HG03432 (cell line): ENCODE measurements around the gene ZNF74.
"Not testable (repeated sequence)": the region's sequence is repeated elsewhere in the genome, so short reads cannot be mapped to it uniquely, and the experiment has no call there.

ENCODE experiments used
- ATAC-seq: cut with Tn5 transposase; IDR thresholded peaks from one replicate; pipeline ENCODE4 v1.9.1; 2021; ENCODE audit warnings: mild to moderate bottlenecking, moderate library complexity; ENCODE audit not compliant: unreplicated experiment

Gene ZNF74

DNA sequence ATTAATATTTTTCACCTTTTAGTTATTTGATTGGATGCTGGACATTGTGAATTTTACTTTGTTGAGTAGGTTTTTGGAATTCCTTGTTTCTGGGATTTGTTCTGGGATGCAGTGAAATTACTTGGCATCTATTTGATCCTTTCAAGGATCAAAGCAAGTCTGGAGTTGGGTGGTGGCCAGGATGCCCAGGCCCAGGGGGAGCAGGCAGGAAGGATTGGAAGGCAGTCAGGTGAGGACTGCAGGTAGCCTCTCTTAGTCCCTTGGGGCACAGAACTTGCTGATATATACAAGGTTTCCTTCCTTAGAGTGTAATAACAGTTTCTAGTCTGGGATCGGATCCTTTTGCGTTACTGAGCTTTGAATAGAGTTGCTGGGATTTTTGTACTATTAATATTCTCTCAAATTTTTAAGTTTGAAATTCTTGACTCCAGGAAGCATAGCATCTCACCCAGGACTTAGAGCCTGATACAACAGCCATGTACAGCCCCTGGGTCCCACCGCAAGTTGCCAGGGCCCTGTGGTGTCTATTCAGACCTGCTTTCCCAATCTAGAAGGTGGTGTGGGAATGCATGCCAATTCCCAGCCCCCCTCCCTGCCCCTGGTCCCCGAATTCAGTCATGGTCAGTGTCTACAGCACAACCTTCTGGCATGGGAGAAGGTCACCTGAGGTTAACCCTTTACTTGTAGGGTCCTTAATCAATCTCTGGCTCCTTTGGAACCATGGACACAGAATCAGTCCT is 6.1 kb downstream of the ZNF74 start:
- no peak for ATAC-seq

GRCh38 chr22:20400606-20401375 is 6.8 kb downstream of the ZNF74 start:
- no peak for ATAC-seq

DNA sequence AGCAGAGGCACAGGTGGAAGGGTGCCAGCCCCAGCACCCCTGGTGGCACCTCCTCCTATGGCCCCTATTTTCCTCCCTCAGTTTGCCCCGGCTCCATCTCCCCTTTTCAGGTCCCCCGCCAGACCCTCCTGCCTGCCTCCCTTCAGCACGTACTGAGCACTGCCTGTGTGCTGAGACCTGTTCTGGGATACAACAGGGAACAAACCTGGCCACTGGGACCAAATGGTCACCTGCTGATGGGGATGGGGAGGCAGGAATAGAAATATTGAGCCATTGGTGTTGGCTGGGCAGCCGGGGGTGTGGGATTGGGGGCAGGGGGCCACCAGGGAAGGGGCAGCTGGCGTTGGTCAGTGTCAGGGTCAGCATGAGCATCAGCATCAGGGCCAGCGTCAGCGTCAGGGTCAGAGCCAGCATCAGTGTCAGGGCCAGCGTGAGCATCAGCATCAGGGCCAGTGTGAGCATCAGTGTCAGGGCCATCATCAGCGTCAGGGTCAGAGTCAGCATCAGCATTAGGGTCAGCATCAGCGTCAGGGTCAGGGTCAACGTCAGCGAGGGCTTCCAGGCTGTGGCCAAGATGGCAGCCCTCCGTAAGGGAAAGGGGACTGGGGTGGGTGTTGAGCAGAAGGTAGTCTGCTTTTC is 7.5 kb downstream of the ZNF74 start:
- no peak for ATAC-seq

DNA sequence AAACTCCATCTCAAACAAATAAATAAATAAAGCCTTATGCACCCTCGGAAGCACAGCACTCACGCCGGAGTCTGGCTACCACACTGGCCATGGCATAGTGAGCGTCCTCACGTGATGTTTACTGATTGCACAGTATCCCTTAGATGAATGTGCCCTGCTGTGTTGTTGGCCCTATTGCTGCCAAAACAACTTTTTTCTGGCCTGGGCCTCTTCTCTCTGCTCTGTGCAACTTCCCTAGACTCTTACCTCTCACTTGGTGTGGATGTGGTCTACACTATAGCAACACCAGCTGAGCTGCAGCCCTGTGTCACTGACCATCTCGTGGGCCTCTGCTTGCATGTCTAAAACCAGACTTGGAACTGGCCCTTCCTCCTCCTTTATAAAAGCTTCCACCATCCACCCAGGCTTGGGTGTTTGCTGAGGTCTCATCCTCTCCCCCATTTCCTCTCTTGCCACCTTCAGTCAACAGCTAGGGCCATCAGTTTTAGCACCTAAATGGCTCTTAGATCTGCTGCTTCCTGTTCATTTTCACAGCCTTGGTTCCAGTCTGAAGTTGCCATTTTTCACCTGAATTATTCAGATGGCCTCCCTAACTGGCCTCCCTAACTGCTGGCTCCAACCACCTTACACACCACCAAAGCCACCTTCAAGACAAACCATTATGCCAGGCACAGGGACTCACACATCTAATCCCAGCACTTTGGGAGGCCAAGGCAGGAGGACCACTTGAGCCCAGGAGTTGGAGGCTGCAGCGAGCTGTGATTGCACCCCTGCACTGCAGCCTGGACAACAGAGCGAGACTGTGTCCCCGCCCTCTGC is 9.2 kb downstream of the ZNF74 start:
- ATAC-seq = no peak

- no peak for ATAC-seq
Measured at GRCh38 chr22:20403779-20404140, 9.8 kb downstream of the ZNF74 start.

DNA sequence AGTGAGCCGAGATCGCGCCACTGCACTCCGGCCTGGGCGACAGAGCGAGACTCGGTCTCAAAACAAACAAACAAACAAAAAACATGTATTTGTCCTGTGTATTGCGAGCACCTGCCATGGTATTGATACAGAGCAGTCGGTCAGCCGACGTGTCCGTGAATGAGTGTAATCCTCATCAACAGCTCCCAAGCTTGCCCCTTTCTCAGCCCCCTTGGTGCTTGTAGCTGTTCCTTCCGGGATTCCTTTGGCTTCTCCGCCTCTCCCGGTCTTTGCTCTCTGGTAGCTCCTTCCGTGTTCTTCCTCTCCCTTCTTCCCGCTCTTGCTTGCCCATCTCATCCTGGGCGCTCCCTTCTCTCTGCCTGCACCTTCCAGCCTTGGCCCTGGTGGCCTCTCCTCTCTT is 10.9 kb downstream of the ZNF74 start:
- ATAC-seq = no peak

GRCh38 chr22:20405291-20405930 is 11.5 kb downstream of the ZNF74 start:
- ATAC-seq = no peak

DNA sequence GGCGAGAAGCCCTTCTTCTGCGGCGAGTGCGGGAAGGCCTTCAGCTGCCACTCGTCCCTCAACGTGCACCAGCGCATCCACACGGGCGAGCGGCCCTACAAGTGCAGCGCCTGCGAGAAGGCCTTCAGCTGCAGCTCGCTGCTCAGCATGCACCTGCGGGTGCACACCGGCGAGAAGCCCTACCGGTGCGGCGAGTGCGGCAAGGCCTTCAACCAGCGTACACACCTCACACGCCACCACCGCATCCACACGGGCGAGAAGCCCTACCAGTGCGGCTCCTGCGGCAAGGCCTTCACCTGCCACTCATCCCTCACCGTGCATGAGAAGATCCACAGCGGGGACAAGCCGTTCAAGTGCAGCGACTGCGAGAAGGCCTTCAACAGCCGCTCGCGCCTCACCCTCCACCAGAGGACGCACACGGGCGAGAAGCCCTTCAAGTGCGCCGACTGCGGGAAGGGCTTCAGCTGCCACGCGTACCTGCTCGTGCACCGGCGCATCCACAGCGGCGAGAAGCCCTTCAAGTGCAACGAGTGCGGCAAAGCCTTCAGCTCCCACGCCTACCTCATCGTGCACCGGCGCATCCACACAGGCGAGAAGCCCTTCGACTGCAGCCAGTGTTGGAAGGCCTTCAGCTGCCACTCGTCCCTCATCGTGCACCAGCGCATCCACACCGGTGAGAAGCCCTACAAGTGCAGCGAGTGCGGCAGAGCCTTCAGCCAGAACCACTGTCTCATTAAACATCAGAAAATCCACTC is 12.2 kb downstream of the ZNF74 start:
- no peak for ATAC-seq

GRCh38 chr22:20406686-20407408 is 12.9 kb downstream of the ZNF74 start:
- ATAC-seq = no peak

DNA sequence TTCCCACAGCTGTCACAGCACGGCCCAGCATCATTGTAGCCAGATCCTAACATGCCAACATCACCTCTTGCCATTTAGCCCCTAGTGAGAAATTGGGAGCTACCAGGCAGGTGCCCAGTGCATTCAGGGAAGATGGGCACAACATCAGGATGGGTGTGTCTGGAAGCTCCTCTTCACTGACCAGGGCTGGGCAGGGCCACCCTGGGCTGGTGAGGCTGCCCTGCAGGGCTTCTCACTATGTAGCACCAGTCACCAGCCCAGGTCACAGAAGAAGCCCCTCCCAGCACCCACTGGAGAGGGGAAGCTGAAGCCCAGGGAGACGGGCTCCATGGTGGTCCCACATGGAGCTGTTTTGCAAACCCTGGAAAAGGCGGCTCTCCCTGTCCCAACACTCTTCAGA is 13.9 kb downstream of the ZNF74 start:
- ATAC-seq = no peak

DNA sequence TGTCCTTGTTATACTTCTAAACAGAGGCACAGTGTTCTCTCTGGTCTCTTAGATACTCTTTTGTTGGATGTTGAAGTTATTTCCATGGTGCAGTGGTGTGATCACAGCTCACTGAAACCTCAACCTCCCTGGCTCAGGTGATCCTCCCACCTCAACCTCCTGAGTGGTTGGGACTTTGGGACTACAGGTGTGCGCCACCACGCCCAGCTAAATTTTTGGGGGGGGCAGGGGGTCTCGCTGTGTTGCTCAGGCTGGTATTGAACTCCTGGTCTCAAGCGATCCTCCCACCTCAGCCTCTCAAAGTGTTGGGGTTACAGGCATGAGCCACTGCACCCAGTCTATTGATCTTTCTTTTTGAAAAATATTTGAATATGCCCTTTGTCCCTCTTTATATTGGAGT is 14.9 kb downstream of the ZNF74 start:
- no peak for ATAC-seq

GRCh38 chr22:20409385-20409784 is 15.4 kb downstream of the ZNF74 start:
- not testable (repeated sequence) for ATAC-seq

- ATAC-seq = no peak
Measured at GRCh38 chr22:20412474-20413216, 18.7 kb downstream of the ZNF74 start.

DNA sequence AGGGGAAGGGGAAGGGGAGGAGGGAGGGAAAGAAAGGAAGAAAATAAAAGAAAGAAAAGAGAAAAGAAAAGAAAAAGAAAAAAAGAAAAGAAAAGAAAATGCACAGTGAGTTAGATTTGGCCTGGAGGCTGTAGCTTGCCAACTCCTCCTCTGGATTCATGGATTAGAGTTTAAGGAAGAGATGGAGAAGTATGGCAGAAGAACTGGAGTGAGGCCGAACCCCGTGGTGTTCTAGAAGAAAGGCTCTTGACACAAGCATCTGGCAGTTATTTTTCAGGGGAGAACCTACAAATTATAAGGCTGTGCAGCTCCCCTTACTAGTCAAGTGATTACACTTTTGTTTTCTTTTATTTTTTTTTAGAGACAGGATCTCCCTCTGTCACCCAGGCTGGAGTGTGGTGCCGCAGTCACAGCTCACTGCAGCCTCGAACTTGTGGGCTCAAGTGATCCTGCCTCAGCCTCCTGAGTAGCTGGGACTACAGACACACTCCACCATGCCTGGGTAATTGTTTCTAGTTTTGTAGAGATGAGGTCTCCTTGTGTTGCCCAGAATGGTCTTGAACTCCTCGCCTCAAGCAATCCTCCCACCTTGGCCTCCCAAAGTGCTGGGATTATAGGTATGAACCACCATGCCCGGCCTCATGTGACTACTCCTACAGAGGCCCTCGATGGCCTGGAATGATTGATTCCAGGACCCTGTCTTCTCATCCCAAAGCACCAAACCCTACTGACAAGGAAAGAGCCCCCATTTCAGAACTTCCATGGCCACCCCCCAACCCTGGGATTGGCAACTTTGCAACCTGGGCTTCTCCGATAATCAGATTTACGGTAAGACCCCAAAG is 19.5 kb downstream of the ZNF74 start:
- ATAC-seq = no peak

DNA sequence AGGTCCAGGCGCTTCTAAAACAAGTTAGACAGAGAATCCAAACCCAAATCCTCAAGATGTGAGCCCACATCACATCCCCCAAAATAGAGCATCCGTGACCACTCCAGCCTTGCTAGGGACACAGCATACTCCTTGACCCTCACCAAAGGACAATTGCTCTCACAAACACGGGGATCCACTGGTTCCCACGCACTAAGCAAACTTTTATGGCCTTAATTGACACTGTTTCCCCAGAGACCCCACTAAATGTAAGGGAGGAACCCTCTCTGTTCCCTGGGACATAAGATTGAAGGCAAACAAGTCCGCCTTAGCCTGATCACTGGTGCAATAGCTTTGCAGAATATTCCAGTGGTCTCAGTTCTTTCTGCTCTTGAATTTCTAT is 20.1 kb downstream of the ZNF74 start:
- ATAC-seq = no peak

DNA sequence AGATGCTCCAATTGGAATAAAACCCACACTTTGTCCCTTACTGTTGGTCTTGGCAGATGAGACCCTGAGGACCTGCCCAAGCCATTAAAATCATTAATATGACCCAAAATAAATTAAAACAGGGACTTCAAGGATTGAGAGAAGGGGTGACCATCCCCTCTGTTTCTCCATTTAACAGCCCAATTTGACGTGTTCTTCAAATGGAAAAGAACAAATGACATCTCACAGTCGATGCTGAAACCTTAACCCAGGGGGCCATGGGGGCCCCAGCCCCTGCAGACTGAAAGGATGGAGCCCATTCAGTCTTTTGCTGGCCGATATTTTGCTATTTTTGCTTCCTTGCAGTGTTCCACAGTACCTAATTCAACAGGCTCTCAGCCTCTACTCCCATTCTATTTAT is 20.5 kb downstream of the ZNF74 start:
- ATAC-seq = no peak

DNA sequence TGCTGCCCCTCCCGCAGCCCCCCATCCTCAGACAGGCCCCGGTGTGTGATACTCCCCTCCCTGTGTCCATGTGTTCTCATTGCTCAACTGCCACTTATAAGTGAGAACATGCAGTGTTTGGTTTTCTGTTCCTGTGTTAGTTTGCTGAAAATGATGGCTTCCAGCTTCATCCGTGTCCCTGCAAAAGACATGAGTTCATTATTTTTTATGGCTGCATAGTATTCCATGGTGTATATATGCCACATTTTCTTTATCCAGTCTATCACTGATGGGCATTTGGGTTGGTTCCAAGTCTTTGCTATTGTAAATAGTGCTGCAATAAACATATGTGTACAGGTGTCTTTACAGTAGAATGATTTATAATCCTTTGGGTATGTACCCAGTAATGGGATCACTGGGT is 21.3 kb downstream of the ZNF74 start:
- not testable (repeated sequence) for ATAC-seq

DNA sequence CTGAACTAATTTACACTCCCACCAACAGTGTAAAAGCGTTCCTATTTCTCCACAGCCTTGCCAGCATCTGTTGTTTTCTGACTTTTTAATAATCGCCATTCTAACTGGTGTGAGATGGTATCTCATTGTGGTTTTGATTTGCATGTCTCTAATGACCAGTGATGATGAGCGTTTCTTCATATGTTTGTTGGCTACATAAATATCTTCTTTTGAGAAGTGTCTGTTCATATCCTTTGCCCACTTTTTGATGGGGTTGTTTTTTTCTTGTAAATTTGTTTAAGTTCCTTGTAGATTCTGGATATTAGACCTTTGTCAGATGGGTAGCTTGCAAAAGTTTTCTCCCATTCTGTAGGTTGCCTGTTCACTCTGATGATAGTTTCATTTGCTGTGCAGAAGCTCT is 21.7 kb downstream of the ZNF74 start:
- ATAC-seq = not testable (repeated sequence)
